ENCODE data around the gene PAK4.
"Not testable (repeated sequence)": the region's sequence is repeated elsewhere in the genome, so short reads cannot be mapped to it uniquely, and the experiment has no call there.

PAK4 gene

DNA sequence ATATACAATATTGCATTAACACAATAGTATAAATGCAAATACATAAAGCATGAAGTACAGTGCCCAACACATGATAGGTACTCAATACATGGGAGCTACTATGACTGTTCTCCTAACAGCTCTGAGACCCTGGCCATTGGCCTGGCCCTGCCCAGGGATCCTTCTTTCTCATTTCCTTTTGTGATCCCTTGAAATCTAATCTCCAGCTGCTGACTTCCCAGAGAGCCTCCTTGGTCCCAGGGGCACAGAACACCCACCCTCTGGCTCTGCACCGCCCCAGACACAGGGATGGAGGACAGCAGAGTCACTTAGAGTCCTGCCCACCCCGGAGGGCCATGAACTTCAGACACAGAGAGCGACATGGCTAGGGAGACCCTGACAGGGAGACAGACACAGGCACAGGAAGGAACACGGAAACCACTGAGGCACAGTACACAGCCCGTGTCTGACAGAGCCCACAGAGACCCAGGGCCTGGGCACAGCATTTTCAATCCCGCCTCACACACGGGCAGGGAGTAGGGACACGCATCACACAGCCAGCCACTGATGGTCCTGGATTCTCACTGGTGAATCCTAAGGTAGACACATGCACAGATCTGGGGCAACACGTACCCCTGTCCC is 82.7 kb downstream of the PAK4 start:
- DNase-seq = no peak

DNA sequence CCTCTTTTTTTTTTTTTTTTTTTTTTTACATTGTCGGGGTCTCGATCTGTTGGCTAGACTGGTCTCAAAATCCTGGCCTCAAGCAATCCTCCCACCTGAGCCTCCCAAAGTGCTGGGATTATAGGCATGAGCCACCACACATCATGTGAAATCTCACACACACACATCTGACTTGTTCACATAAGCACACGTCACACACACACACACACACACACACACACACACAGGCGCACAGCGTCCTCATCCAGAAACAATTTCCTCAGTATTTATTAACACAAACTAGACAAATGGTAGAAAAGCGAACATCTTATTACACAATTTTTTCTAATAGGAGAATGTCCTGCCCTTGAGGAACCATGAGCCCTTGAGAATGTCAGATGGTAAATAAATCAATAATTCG is 83.6 kb downstream of the PAK4 start:
- no peak for DNase-seq

DNA sequence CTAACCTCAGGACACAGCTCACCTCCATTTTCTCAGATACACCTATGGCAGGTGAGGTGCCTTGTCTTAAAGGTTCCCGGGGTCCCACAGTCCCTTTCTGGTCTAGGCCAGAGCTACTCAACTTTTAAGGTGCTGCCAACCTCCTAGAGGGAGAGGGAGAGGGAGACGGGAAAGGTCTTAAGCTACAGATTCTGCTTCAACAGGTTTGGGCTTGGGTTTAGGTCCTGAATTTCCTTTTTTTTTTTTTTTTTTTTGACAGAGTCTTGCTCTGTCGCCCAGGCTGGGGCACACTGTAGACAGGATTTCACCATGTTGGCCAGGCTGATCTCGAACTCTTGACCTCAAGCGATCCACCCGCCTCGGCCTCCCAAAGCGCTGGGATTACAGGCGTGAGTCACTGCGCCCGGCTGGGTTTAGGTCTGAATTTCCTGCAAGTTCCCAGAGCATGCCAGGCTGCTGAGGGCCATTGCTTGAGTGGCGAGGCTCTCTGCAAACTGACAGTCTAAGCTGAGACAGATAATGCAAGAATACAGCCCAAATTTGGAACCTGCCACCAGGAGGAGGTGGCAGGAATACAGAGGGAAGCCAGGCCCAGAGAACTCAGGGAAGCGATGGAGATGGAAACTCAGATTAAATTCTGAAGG is 86.3 kb downstream of the PAK4 start:
- no peak for DNase-seq

GRCh38 chr19:39212375-39212742 is 86.8 kb downstream of the PAK4 start:
- DNase-seq = no peak

GRCh38 chr19:39215323-39215722 is 89.7 kb downstream of the PAK4 start:
- not testable (repeated sequence) for DNase-seq

DNA sequence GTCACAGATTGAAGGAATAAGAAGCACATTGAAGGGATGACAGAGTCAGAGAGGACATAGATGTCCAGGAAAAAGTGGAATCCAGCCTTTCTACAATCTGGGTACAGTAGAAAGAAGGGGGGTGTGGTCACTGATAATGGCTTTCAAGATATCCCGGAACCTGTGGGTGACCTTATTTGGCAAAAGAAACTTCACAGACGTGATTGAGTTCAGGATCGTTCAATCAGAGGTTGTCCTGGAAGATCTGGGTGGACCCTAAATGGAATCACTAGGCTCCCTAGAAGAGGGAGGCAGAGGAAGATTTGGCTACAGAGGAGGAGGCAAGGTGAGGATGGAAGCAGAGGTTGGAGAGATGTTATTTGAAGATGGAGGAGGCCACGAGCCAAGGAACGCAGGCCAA is 91.5 kb downstream of the PAK4 start:
- DNase-seq = no peak

- DNase-seq = no peak
Measured at GRCh38 chr19:39218230-39219007, 92.8 kb downstream of the PAK4 start.

DNA sequence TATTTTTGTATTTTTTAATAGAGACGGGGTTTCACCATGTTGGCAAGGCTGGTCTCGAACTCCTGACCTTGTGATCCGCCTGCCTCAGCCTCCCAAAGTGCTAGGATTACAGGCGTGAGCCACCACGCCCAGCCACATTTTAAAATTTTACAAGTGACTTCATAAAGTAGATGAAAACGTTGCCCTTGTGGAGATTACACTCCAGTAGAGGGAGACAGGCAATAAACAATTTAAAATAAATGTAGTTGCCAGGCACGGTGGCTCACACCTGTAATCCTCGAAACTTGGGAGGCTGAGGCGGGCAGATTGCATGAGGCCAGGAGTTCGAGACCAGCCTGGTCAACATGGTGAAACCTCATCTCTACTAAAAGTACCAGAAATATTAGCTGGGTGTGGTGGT is 93.5 kb downstream of the PAK4 start:
- not testable (repeated sequence) for DNase-seq

- DNase-seq = no peak
Measured at GRCh38 chr19:39223703-39224279, 98.2 kb downstream of the PAK4 start.

DNA sequence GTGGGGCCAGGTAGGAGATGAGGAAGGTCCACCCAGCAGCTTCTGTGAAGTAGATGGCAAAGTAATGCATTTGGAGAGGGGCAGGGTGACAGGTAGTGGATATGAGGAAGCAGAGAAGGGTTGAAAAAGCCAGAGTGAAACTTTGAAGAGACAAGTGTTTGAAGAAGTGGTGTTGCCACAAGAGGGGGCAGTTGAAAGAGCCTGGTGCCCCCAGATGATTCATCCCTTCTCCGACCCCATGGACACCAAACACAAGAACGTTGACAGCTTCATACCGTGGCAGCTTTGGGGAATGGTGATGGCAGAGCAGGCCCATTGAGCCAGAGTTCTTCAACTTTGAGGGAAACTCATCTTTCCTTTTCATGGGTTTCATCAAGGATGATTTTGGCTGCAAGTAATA is 99.3 kb downstream of the PAK4 start:
- DNase-seq = no peak

Measured in femur (tissue), 1 donor.